ENCODE results near the gene KLHL26.
"Not testable (repeated sequence)": the region's sequence is repeated elsewhere in the genome, so short reads cannot be mapped to it uniquely, and the experiment has no call there.

DNA sequence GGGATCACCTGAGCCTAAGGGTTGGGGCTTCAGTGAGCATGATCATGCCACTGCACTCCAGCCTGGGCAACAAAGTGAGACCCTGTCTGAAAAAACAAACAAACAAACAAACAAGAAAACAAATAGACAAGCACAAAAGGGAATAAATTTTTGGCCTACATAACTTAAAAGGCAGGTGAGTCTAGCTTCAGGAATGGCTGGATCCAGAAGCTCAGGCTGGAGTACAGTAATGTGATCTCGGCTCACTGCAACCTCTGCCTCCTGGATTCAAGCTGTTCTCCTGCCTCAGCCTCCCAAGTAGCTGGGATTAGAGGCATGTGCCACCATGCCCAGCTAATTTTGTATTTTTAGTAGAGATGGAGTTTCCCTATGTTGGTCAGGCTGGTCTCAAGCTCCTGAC, 43.3 kb downstream of the KLHL26 start:
- not testable (repeated sequence) for TF ChIP-seq POLR2A, POLR2AphosphoS5 (IDR thresholded peaks at IDR 0.05)
- TF ChIP-seq, protein P1, sequence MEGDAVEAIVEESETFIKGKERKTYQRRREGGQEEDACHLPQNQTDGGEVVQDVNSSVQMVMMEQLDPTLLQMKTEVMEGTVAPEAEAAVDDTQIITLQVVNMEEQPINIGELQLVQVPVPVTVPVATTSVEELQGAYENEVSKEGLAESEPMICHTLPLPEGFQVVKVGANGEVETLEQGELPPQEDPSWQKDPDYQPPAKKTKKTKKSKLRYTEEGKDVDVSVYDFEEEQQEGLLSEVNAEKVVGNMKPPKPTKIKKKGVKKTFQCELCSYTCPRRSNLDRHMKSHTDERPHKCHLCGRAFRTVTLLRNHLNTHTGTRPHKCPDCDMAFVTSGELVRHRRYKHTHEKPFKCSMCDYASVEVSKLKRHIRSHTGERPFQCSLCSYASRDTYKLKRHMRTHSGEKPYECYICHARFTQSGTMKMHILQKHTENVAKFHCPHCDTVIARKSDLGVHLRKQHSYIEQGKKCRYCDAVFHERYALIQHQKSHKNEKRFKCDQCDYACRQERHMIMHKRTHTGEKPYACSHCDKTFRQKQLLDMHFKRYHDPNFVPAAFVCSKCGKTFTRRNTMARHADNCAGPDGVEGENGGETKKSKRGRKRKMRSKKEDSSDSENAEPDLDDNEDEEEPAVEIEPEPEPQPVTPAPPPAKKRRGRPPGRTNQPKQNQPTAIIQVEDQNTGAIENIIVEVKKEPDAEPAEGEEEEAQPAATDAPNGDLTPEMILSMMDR (IDR thresholded peaks at IDR 0.05) = not testable (repeated sequence)

Measured in transverse colon (tissue), 4 donors.